HCT116 (cell line): ENCODE data around the gene OPHN1. TPM values are rescaled to one million over a fixed set of nuclear protein-coding genes. Genes with fewer than 3 reads are reported as not detected.

ENCODE experiments used
- ATAC-seq: fragments of 200-7000 bp; cut with Tn5 transposase; 2 replicates; pipeline ENCODE4 v1.9.1; 2020; ENCODE audit warnings: mild to moderate bottlenecking, moderate library complexity
- BruUV-seq: library from RNA; stranded (reverse); fragments of 400-500 nt; replicated peaks from 2 replicates; lab custom pipeline; 2021; lab: Mats Ljungman, UMichigan
- CTCF ChIA-PET: fragments of 300-600 bp; sonication (Branson Sonifier 250); formaldehyde crosslinking; loops from one replicate; lab custom pipeline; 2021; ENCODE audit warnings: antibody characterized with exemption; lab: Charles Lee
- POLR2A ChIA-PET: fragments of 300-600, 350-600 bp; sonication (Branson Sonifier 250); formaldehyde crosslinking; loops from one replicate; lab custom pipeline; 2021; ENCODE audit warnings: antibody characterized with exemption; lab: Charles Lee
- RAD21 ChIA-PET, 2 experiments: fragments of 300-600 bp; sonication (Branson Sonifier 250); formaldehyde crosslinking; loops; one replicate each; lab custom pipeline; 2023; ENCODE audit warnings: low total read pairs in 2 of 2; ENCODE audit not compliant: uncharacterized antibody in 2 of 2, unreplicated experiment in 2 of 2, low non-redundant PET in 1 of 2; lab: Charles Lee
- DNase-seq: peaks from one replicate; pipeline ENCODE4 v3.0.0-alpha.2; 2010; ENCODE audit warnings: low read depth, low spot score
- H2AFZ ChIP-seq: fragments of 200-600 bp; shearing (Covaris generic), sonication (generic); 2 replicates; pipeline ENCODE4 v1.6.1; 2017; ENCODE audit warnings: low read depth, mixed run types, mixed read lengths, antibody characterized with exemption, low read length; ENCODE audit not compliant: poor library complexity, severe bottlenecking
- H3K27ac ChIP-seq: 2 replicates; pipeline ENCODE4 v1.5.1; 2012; ENCODE audit warnings: low read depth, low read length
- H3K27me3 ChIP-seq: fragments of 200-600 bp; sonication (generic); 2 replicates; pipeline ENCODE4 v1.6.1; 2016; ENCODE audit warnings: mixed run types, low read length, mixed read lengths; ENCODE audit not compliant: insufficient read depth
- H3K36me3 ChIP-seq, 2 experiments: fragments of 200-500 bp in 1 of 2; fragments of 200-600 bp in 1 of 2; sonication (Bioruptor generic) in 1 of 2; sonication (generic) in 1 of 2; 2 replicates each; pipeline versions ENCODE4 v1.5.1 to v1.6.1; 2014 to 2016; ENCODE audit warnings: low read length in 2 of 2, inconsistent platforms in 1 of 2, mixed read lengths in 1 of 2, mixed run types in 1 of 2; ENCODE audit not compliant: insufficient read depth in 2 of 2, control insufficient read depth in 1 of 2
- H3K4me1 ChIP-seq, 2 experiments: fragments of 200-600 bp in 1 of 2; sonication (generic) in 1 of 2; 2 replicates each; pipeline versions ENCODE4 v1.5.1 to v1.6.1; 2012 to 2017; ENCODE audit warnings: low read length in 2 of 2, inconsistent platforms in 1 of 2, mild to moderate bottlenecking in 1 of 2, mixed read lengths in 1 of 2, mixed run types in 1 of 2, moderate library complexity in 1 of 2; ENCODE audit not compliant: insufficient read depth in 2 of 2, control insufficient read depth in 1 of 2
- H3K4me2 ChIP-seq: fragments of 200-600 bp; sonication (generic); 2 replicates; pipeline ENCODE4 v1.6.1; 2017; ENCODE audit warnings: mixed run types, low read length, mixed read lengths
- H3K4me3 ChIP-seq, 2 experiments: fragments of 200-600 bp in 1 of 2; sonication (generic) in 1 of 2; replicated peaks in 1 of 2; 2 replicates each; pipeline ENCODE4 v1.5.1; 2011 to 2016; ENCODE audit warnings: low read length in 2 of 2, control low read depth in 1 of 2, low read depth in 1 of 2, mild to moderate bottlenecking in 1 of 2, mixed read lengths in 1 of 2, mixed run types in 1 of 2
- H3K79me2 ChIP-seq: fragments of 200-600 bp; sonication (generic); 2 replicates; pipeline ENCODE4 v1.6.1; 2017; ENCODE audit warnings: mild to moderate bottlenecking, mixed run types, low read length, moderate library complexity, mixed read lengths; ENCODE audit not compliant: insufficient read depth
- H3K9ac ChIP-seq: fragments of 200-600 bp; sonication (generic); 2 replicates; pipeline ENCODE4 v1.6.1; 2016; ENCODE audit warnings: low read length, mixed read lengths
- H3K9me2 ChIP-seq: fragments of 200-600 bp; sonication (generic), shearing (Covaris generic); 2 replicates; pipeline ENCODE4 v1.6.1; 2017; ENCODE audit warnings: mixed run types, mild to moderate bottlenecking, moderate library complexity; ENCODE audit not compliant: insufficient read depth
- H3K9me3 ChIP-seq, 2 experiments: fragments of 200-500 bp in 1 of 2; fragments of 200-600 bp in 1 of 2; sonication (Bioruptor generic) in 1 of 2; sonication (generic) in 1 of 2; 2 replicates each; pipeline ENCODE4 v1.6.1; 2014 to 2017; ENCODE audit warnings: low read length in 2 of 2, mixed read lengths in 2 of 2, inconsistent platforms in 1 of 2, low read depth in 1 of 2, mild to moderate bottlenecking in 1 of 2, mixed run types in 1 of 2, moderate library complexity in 1 of 2; ENCODE audit not compliant: control insufficient read depth in 1 of 2, insufficient read depth in 1 of 2
- H4K20me1 ChIP-seq: fragments of 200-600 bp; sonication (generic), shearing (Covaris generic); 2 replicates; pipeline ENCODE4 v1.6.1; 2017; ENCODE audit warnings: mixed run types, mild to moderate bottlenecking, moderate library complexity; ENCODE audit not compliant: insufficient read depth
- CEBPB ChIP-seq: IDR thresholded peaks from 2 replicates; pipeline ENCODE4 v1.6.1; 2012; ENCODE audit warnings: low read depth
- EGR1 ChIP-seq: IDR thresholded peaks from 2 replicates; pipeline ENCODE4 v1.6.1; 2012; ENCODE audit warnings: low read depth
- FOSL1 ChIP-seq: IDR thresholded peaks from 2 replicates; pipeline ENCODE4 v1.6.1; 2012; ENCODE audit warnings: low read depth
- JUND ChIP-seq: IDR thresholded peaks from 2 replicates; pipeline ENCODE4 v1.6.1; 2012
- RAD21 ChIP-seq: IDR thresholded peaks from 2 replicates; pipeline ENCODE4 v1.6.1; 2012; ENCODE audit warnings: low read depth, mild to moderate bottlenecking
- SP1 ChIP-seq: IDR thresholded peaks from 2 replicates; pipeline ENCODE4 v1.6.1; 2012; ENCODE audit warnings: low read depth
- YY1 ChIP-seq: IDR thresholded peaks from 2 replicates; pipeline ENCODE4 v1.6.1; 2011; ENCODE audit warnings: low read length, low read depth, moderate library complexity, mild to moderate bottlenecking; ENCODE audit not compliant: insufficient replicate concordance; ENCODE audit errors: extremely low read depth
- ZFX ChIP-seq: fragments of 450-650 bp; IDR thresholded peaks from 2 replicates; pipeline ENCODE4 v1.6.1; 2017
- ZNF274 ChIP-seq: fragments of 200-500 bp; sonication (Bioruptor generic); IDR thresholded peaks from 2 replicates; pipeline ENCODE4 v1.6.1; 2014; ENCODE audit warnings: mild to moderate bottlenecking, low read depth, low read length, inconsistent platforms
- intact Hi-C: fragments of 100-400 bp; cut with micrococcal nuclease; formaldehyde crosslinking; loops from 2 replicates; pipeline ENCODE4 v1.10.0; 2022
- total RNA-seq: library from RNA; stranded (reverse); gene quantifications from one replicate; pipeline ENCODE4 v1.2.1, GENCODE V29; 2021; ENCODE audit not compliant: unreplicated experiment
- TF ChIP-seq, protein P1 (sequence below), 3 experiments: fragments of 200-600 bp in 1 of 3; sonication (generic) in 1 of 3; IDR thresholded peaks in 2 of 3; conservative IDR thresholded peaks in 1 of 3; 2 replicates each; pipeline ENCODE4 v1.5.1; 2012 to 2017; ENCODE audit warnings: low read depth in 2 of 3, low read length in 2 of 3, antibody characterized with exemption in 1 of 3, borderline replicate concordance in 1 of 3, control low read depth in 1 of 3, mild to moderate bottlenecking in 1 of 3, mixed read lengths in 1 of 3, mixed run types in 1 of 3, moderate library complexity in 1 of 3; ENCODE audit not compliant: insufficient read depth in 1 of 3

The OPHN1 gene
- total RNA-seq, 1 experiment from 2014 or later, result 2.9 TPM

DNA sequence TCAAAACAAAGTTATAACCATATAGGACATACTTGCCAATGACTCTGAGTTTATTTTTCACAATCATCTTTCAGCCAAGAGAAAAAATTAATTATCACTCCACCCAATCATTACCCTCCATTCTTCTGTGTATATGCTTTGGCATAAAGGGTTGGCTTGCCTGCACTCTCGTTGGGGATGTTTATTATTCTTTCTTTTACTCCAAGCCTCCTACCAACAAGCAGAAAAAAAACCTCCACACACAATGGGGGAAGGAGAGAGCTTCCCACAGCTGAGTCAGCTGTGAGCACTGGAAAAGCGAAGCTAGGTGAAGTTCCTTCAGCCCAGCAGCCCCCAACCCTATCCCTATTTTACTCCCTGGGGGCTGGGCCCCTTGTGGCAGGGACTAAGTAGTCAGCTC, 1.5 kb downstream of the OPHN1 start:
- no peaks in the 10 kb centered on the region for H4K20me1 ChIP-seq
- no peak for TF ChIP-seq ZFX
- no peak for TF ChIP-seq ZNF274
- TF ChIP-seq SP1, result no peak
- no peak for TF ChIP-seq EGR1
- TF ChIP-seq JUND, result no peak
- TF ChIP-seq CEBPB, result no peak
- TF ChIP-seq, protein P1, sequence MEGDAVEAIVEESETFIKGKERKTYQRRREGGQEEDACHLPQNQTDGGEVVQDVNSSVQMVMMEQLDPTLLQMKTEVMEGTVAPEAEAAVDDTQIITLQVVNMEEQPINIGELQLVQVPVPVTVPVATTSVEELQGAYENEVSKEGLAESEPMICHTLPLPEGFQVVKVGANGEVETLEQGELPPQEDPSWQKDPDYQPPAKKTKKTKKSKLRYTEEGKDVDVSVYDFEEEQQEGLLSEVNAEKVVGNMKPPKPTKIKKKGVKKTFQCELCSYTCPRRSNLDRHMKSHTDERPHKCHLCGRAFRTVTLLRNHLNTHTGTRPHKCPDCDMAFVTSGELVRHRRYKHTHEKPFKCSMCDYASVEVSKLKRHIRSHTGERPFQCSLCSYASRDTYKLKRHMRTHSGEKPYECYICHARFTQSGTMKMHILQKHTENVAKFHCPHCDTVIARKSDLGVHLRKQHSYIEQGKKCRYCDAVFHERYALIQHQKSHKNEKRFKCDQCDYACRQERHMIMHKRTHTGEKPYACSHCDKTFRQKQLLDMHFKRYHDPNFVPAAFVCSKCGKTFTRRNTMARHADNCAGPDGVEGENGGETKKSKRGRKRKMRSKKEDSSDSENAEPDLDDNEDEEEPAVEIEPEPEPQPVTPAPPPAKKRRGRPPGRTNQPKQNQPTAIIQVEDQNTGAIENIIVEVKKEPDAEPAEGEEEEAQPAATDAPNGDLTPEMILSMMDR (IDR thresholded peaks at IDR 0.05 in 2 of 3, conservative IDR thresholded peaks at IDR 0.05 in 1 of 3; ENCODE audit: borderline replicate concordance in 1 of 3, insufficient read depth in 1 of 3, low read depth in 2 of 3, low read length in 2 of 3), result no peak
- no peak for TF ChIP-seq YY1
- TF ChIP-seq FOSL1, result no peak
- TF ChIP-seq, all 23 proteins: peak for 0
- no peaks in the 10 kb centered on the region for H3K36me3 ChIP-seq
- H2AFZ ChIP-seq, result no peak overlapping the region
- H3K4me3 ChIP-seq, result no peak overlapping the region
- H3K9ac ChIP-seq, result no peak overlapping the region
- no peaks in the 10 kb centered on the region for H3K79me2 ChIP-seq
- H3K4me1 ChIP-seq, result peaks cover 5 to 45% of the 10 kb centered on the region in 2 experiments; a peak in 3 of 4 replicates
- ChIA-PET CTCF (no interaction called here), POLR2A (no interaction called here), RAD21 (no interaction called here)
- intact Hi-C loops, result no loop called here
- no peak for ATAC-seq
- no peak overlapping the region for H3K27ac ChIP-seq
- H3K9me2 ChIP-seq, result no peaks in the 10 kb centered on the region
- no TSS peak for BruUV-seq
- DNase-seq, result no peak
- H3K4me2 ChIP-seq, result peak overlapping the region; percentile 84; the same call in 1 of the 2 replicates
- no peaks in the 10 kb centered on the region for H3K27me3 ChIP-seq
- H3K9me3 ChIP-seq, result no peaks in the 10 kb centered on the region

DNA sequence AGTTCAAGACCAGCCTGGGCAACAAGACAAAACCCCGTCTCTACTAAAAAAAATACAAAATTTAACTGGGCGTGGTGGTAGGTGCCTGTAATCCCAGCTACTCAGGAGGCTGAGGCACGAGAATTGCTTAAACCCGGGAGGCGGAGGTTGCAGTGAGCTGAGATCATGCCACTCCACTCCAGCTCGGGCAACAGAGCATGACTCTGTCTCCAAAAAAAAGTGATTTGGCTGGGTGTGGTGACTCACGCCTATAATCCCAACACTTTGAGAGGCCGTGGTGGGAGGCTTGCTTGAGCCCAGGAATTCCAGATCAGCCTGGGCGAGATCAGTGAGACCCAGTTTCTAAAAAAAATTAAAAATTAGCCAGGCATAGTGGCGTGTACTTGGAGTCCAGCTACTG, 4.1 kb downstream of the OPHN1 start:
- Histone ChIP-seq H2AFZ (no peak overlapping the region), H3K27me3 (no peaks in the 10 kb centered on the region), H3K36me3 (no peaks in the 10 kb centered on the region), H3K79me2 (no peaks in the 10 kb centered on the region), H3K4me1 (peaks cover 5 to 48% of the 10 kb centered on the region in 2 experiments; a peak in 3 of 4 replicates), H3K9me2 (no peaks in the 10 kb centered on the region), H3K9me3 (no peaks in the 10 kb centered on the region), H3K27ac (no peak overlapping the region), H3K4me3 (peak overlapping the region in 1 of 2 experiments; percentile 22; a peak in 2 of 4 replicates), H4K20me1 (no peaks in the 10 kb centered on the region), H3K9ac (peak overlapping the region; percentile 16), H3K4me2 (peak overlapping the region; percentile 62)
- ChIA-PET RAD21 (no interaction called here), POLR2A (no interaction called here), CTCF (no interaction called here)
- DNase-seq (no peak), ATAC-seq (peak; percentile 31; the same call in 1 of the 2 replicates)
- TF ChIP-seq RAD21 (no peak), JUND (peak; percentile 30; the same call in 1 of the 2 replicates)
- intact Hi-C loops, result no loop called here
- no TSS peak for BruUV-seq
